HG03565 (cell line): ENCODE measurements around the gene RPRD1B.

Source experiments
- ATAC-seq: cut with Tn5 transposase; IDR thresholded peaks from one replicate; pipeline ENCODE4 v1.9.1; 2021; ENCODE audit warnings: mild to moderate bottlenecking, moderate library complexity; ENCODE audit not compliant: unreplicated experiment

Gene RPRD1B

GRCh38 chr20:38117205-38117604, 83.7 kb downstream of the RPRD1B start:
- no peak for ATAC-seq

GRCh38 chr20:38117635-38118034, 84.1 kb downstream of the RPRD1B start:
- ATAC-seq: no peak

- ATAC-seq: no peak
Observed at GRCh38 chr20:38119446-38119845, 85.9 kb downstream of the RPRD1B start.

GRCh38 chr20:38120625-38120988, 87.1 kb downstream of the RPRD1B start:
- ATAC-seq: no peak

GRCh38 chr20:38121741-38122140, 88.2 kb downstream of the RPRD1B start:
- ATAC-seq: no peak

- ATAC-seq: no peak
Observed at GRCh38 chr20:38123021-38123587, 89.6 kb downstream of the RPRD1B start.

- no peak for ATAC-seq
Observed at GRCh38 chr20:38125157-38126056, 91.9 kb downstream of the RPRD1B start.

GRCh38 chr20:38126146-38126921, 92.8 kb downstream of the RPRD1B start:
- ATAC-seq: no peak

- ATAC-seq: no peak
Observed at GRCh38 chr20:38126932-38127621, 93.5 kb downstream of the RPRD1B start.

- no peak for ATAC-seq
Observed at GRCh38 chr20:38127920-38128528, 94.5 kb downstream of the RPRD1B start.

GRCh38 chr20:38128691-38129090, 95.1 kb downstream of the RPRD1B start:
- no peak for ATAC-seq

GRCh38 chr20:38129248-38129865, 95.8 kb downstream of the RPRD1B start:
- no peak for ATAC-seq

- no peak for ATAC-seq
Observed at GRCh38 chr20:38129893-38130609, 96.5 kb downstream of the RPRD1B start.

- no peak for ATAC-seq
Observed at GRCh38 chr20:38130687-38131587, 97.4 kb downstream of the RPRD1B start.

- ATAC-seq: no peak
Observed at GRCh38 chr20:38131588-38132121, 98.1 kb downstream of the RPRD1B start.

GRCh38 chr20:38132156-38132909, 98.8 kb downstream of the RPRD1B start:
- ATAC-seq: no peak

GRCh38 chr20:38132910-38133501, 99.5 kb downstream of the RPRD1B start:
- no peak for ATAC-seq
